ENCODE measurements around the gene CERS1.
A peak's percentile ranks its signal among the peaks of the same experiment; 100 is the strongest.

The CERS1 gene

DNA sequence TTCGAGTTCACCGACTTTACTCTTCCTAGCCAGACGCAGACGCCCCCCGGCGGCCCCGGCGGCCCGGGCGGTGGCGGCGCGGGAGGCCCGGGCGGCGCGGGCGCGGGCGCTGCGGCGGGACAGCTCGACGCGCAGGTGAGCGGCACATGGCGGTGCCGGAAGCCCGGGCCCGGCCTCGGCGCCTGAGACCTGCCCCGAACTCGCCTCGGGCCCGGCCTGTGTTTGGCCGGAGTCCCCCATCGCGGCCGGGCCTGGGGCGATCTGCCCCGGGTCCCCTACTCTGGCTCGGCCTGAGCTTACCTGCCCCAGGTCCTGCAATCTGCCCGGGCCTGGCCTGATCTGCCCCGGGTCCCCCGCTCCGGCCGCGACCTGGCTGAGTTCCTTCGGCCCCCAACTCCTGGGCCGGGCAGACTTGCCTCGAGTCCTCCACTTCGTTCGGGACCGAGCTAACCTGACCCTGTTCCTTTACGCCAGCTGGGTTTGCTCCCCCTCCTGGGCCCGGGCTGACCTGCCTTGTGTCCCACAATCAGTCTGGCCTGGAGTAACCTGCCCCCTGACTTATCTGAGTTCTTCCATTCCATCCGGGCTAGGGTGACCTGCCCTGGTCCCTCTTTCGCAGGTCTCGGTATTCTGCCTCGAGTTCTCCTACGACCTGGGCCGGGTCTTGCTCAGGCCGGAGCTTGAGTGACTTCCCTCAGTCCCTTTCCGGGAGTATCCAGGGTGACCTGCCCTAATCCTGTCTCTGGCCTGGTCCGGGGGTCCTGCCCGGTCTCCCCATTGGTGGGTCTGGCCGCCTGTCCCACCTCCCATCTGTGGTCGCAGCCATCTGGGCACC lies 63.4 kb downstream of the CERS1 start:
- DNase-seq, result no peak

DNA sequence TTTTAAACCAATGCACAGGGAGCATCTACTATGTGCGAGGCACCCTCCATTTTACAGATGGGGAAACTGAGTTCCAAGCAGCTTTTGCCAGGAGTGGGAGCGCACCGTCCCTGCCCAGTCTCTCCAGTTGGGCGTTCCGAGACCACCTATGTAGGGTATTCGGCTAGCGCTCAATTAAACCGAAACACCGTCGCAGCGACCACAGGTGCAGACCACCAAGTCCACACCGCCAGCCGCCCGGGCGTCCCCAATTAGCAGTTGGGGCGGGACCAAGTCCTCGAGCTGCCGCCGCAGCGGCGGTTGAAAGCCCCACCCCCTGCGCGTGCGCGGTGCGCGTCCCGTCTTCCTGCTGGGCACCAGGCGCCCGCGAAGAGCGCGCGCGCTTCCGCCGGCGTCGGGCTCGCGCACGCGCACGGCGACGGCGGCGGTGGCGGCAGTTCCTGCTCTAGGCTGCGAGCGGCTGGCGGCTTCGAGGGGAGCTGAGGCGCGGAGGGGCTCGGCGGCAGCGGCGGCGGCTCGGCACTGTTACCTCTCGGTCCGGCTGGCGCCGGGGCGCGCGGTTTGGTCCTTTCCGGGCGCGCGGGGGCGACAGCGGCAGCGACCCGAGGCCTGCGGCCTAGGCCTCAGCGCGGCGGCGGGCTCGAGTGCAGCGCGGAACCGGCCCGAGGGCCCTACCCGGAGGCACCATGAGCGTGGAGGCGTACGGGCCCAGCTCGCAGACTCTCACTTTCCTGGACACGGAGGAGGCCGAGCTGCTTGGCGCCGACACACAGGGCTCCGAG lies 64.2 kb downstream of the CERS1 start, which contains the start of gene UPF1:
Gene UPF1, plus strand, starts transcription at position 436 of the 782 bp plus-strand sequence. Its CDS starts 251 bp downstream, at position 687.
- peak; percentile 94 for DNase-seq

DNA sequence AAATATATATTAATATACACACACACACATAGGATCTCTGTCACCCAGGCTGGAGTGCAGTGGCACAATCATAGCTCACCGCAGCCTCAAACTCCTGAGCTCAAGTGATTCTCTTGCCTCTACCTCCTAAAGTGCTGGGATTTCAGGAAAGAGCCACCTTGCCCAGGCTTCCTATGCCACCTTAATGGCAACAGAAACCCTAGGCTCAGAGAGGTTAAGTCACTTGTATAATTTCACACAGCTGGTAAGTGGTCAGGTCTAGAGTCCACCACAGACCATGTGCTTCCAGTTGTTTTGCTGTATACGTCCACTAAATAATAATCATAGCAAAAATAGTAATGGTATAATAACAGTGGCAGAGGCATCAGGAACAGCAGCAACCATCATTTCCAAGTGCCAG lies 65.5 kb downstream of the CERS1 start:
- DNase-seq, result no peak

DNA sequence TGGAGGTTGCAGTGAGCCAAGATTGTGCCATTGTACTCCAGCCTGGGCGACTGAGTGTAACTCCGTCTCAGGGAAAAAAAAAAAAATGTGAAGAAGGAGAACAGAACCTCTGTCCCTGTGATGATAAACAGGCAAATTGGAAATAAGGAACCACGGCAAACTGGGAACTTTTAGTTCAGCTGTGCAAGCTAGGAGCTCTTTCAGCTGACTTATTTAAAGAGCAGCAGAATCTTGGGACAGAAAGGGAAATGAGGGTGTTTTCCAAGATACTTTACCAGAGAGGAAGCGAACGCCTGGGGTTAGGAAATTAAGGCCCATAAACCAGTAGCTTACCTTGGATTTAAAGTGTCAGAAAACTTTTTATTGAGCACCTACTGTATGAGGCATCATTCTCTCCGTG lies 67.2 kb downstream of the CERS1 start:
- no peak for DNase-seq
